Glomerular endothelial cell (primary cell): ENCODE results near the gene TTC16. TPM values are rescaled to one million over a fixed set of nuclear protein-coding genes. Genes with fewer than 3 reads are reported as not detected.

Experiments used
- DNase-seq: peaks from one replicate; pipeline ENCODE4 v3.0.0-alpha.2; 2011; ENCODE audit warnings: low read depth, low spot score; ENCODE audit errors: extremely low read depth
- total RNA-seq: library from RNA; depleted of rRNA; stranded (reverse); fragments of >200 nt; gene quantifications from 2 replicates; pipeline ENCODE4 v1.2.3, GENCODE V29; 2015

TTC16 gene
- not detected in 2 replicates for total RNA-seq

- no peak for DNase-seq
Measured at GRCh38 chr9:127715470-127716337, at the start of gene TTC16, which contains the start of gene PTRH1. TTC16 (plus strand) TSS chr9:127716079; CDS start chr9:127716146, 67 bp downstream. PTRH1 (minus strand) TSS chr9:127715663; CDS start chr9:127715639, 24 bp downstream.

GRCh38 chr9:127667127-127667844, 48.6 kb upstream of the TTC16 start:
- DNase-seq = no peak

GRCh38 chr9:127667906-127668305, 48.0 kb upstream of the TTC16 start:
- no peak for DNase-seq

- DNase-seq = no peak
Measured at GRCh38 chr9:127673234-127673633, 42.6 kb upstream of the TTC16 start.

GRCh38 chr9:127676638-127677037, 39.2 kb upstream of the TTC16 start:
- no peak for DNase-seq

GRCh38 chr9:127679506-127679905, 36.4 kb upstream of the TTC16 start:
- DNase-seq = no peak

GRCh38 chr9:127680226-127680625, 35.7 kb upstream of the TTC16 start:
- DNase-seq = no peak

- no peak for DNase-seq
Measured at GRCh38 chr9:127680846-127681245, 35.0 kb upstream of the TTC16 start.

GRCh38 chr9:127682351-127683136, 33.3 kb upstream of the TTC16 start:
- DNase-seq = no peak

- DNase-seq = no peak
Measured at GRCh38 chr9:127683723-127684122, 32.2 kb upstream of the TTC16 start.

GRCh38 chr9:127684576-127684975, 31.3 kb upstream of the TTC16 start:
- DNase-seq = no peak

- no peak for DNase-seq
Measured at GRCh38 chr9:127686461-127687393, 29.2 kb upstream of the TTC16 start.

GRCh38 chr9:127689329-127690000, 26.4 kb upstream of the TTC16 start:
- no peak for DNase-seq

GRCh38 chr9:127690735-127691134, 25.1 kb upstream of the TTC16 start:
- DNase-seq = no peak

- DNase-seq = no peak
Measured at GRCh38 chr9:127692071-127692470, 23.8 kb upstream of the TTC16 start.

GRCh38 chr9:127693143-127693542, 22.7 kb upstream of the TTC16 start:
- no peak for DNase-seq

- no peak for DNase-seq
Measured at GRCh38 chr9:127693697-127694096, 22.2 kb upstream of the TTC16 start.

- DNase-seq = no peak
Measured at GRCh38 chr9:127694890-127695720, 20.8 kb upstream of the TTC16 start.

- DNase-seq = no peak
Measured at GRCh38 chr9:127697575-127697974, 18.3 kb upstream of the TTC16 start.
